Dermis blood vessel endothelial cell (primary cell): ENCODE results near the gene CTNNAL1. TPM values are rescaled to one million over a fixed set of nuclear protein-coding genes. Genes with fewer than 3 reads are reported as not detected.
"Not testable (repeated sequence)": the region's sequence is repeated elsewhere in the genome, so short reads cannot be mapped to it uniquely, and the experiment has no call there.

Source experiments
- DNase-seq: peaks from one replicate; pipeline ENCODE4 v3.0.0; 2010
- total RNA-seq: library from RNA; depleted of rRNA; stranded (reverse); fragments of >200 nt; gene quantifications from 2 replicates; pipeline ENCODE4 v1.2.3, GENCODE V29; 2014

Gene CTNNAL1
- total RNA-seq, 1 donor from 2014 or later, result 190 TPM

DNA sequence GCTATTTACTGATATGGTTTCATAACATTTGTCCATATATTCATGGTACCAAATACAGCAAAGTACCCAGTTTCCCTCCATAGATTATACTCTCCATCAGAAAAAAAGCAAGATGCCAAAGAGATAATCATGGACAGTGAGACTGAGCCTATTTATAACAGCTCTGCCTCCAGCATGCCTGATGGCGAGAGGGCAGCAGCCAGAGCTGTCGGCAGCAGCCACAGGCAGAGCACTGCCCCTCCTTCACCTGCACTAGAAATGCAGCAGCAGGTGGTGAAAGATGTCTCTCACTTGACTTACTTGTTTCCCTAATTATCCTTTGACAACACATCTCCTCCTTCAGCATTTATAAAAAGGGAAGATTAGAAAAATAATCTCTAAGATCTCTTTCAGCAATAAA is 32.4 kb downstream of the CTNNAL1 start:
- DNase-seq, result no peak

DNA sequence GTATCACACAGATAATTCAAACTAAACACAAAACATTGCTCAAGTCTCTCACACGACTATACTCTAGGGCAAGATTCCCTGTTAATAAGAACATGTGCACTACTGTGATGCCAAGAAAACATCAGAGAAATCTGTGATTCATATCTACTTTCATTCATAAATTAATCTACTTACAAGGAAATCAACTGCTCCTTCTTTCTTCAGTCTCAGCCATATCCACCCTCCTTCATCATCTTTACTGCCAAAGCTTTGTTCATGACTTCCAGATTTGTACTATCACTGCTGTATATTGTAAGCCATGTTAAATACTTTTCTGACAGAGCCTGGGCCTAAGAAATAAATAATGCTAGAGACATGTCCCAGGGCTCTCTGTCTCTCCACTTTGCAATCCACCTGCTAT is 35.1 kb downstream of the CTNNAL1 start:
- DNase-seq, result no peak

DNA sequence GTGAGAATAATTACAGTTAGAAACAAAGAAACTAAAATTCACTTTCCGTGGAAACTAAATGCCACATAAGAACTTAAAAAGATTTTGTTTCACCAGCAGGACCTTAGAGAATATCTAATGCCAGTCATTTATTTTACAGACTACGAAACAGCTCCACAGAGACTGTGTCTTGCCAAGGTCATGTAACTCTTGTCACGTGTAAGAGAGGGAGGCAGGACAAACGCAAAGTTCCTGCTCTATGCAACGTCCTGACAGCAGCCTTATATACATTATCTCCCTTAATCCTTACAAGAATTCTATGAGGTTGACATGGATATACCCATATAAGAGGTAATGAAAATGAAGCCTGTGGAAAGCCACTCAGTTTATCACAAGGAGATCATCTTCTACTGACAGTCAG is 39.4 kb downstream of the CTNNAL1 start:
- DNase-seq, result no peak

DNA sequence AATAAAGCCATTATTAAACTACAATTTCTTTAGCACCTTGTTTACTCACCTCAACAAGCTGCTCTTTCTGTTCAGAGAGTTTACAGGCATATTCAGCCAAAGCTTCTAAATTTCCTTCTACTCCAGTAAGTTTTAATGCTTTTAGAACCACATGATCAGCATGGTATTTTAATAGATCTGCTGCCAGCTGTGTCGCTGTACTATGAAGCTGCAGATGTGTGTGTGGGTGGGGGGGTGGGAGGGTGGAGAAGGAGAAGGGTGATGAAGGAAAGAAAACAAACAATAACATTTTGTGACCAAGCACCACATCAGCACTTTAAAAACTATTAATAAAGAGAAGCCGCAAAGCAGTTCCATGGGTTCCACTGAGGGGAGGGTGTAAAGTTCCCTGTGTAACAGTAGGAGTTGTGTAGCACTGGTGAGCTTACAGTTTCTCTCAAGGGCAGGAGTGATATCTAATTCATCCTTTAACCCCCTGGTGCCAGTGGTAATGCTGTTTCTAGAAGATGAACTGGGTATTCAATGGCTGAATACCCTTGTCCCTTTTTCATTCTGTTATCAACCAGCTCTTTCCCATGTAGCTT is 40.6 kb downstream of the CTNNAL1 start:
- no peak for DNase-seq

DNA sequence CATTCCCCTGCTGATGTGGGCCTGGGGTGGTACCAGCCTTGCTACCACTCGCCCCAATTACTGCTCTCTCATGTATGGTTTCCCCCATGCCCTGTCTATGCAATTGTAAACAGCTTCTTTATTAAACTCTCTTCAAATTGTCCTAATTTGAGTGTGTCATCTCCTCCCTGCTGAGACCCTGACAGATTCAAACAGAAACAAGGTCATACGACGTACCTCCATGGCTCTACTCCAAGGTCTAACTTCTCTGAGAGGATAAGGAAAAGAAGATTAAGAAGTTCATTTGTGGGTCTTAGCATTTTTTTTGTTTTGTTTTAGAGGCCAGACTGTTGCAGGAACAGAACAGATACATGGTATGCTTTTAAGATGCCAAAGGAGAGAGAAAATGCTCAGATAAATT is 41.1 kb downstream of the CTNNAL1 start:
- no peak for DNase-seq

DNA sequence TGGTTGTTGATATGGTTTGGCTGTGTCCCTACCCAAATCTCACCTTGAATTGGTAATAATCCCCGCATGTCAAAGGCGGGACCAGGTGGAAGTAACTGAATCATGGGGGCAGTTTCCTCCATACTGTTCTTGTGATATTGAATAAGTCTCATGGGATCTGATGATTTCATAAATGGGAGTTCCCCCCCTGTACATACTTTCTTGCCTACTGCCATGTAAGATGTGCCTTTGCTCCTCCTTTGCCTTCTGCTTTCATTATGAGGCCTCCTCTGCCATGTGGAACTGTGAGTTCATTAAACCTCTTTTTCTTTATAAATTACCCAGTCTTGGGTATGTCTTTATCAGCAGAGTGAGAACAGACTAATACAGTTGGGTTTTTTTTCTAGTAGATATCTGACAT is 41.9 kb downstream of the CTNNAL1 start:
- DNase-seq, result not testable (repeated sequence)

DNA sequence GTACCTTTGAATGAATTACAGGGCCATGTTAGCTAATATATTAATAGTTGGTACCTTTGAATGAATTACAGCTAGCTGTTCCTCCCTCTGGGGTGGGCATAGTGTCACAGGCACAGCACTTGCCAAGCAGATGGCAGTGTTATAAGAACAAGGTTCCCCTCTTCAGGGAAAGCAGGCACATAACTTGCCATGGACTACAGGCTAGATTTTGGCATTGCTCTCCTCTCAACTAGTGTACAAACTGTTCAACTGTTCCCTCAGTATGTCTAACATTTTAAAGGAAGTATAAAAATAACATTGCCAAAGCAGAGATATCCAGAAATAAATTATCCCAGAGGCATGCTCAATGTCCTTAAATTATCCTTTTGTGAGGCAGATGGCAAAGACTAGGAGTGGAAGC is 45.4 kb downstream of the CTNNAL1 start:
- no peak for DNase-seq

DNA sequence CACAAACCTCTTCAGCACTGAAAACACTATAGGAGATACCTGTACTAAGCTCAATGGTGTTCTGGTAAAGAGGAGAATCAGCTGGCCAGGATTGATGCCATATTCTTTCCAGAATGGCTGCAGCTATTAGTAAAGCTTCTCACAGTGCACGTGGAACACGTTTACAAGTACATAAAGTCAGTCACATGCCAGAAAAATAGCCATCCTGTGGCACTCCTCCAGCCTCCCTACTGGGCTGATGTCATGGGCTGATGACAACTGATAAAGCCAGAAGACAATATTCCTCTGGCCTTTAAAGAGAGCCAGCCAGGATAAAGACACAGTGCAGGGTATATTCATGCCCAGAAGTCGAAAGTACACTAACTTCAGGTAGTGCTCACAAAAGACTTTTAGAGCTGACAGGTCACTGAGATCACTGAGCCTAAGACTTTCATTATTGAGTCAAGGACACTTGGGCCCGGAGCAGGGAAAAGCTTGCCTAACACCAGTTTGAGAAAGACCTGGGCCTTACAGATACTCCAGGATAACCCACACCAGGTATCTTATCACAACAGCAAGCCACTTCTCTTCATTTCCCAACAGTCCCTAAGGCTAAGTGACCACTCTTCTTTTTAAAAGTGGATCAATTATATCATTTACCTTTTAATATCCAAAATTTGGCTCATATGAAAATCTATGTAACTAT is 49.7 kb downstream of the CTNNAL1 start:
- peak; percentile 27 for DNase-seq

DNA sequence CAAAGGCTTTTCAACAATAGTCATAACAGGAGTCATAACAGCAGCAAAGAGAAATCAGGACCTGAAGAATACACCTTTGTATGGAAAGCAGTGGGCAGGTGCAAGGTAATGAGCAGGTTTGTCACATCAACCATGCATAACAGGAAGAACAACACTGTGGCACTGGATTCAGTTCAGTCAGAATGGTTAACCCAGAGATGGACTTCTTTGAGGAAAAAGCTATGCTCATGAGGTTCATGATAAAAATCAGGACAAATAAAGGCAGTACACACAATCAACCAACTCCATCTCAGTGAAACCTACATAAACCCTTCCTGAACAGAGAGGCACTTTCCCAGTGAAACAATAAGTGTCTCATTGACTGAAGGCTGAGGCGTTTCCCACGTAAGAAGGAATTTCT is 52.1 kb downstream of the CTNNAL1 start:
- DNase-seq, result no peak

DNA sequence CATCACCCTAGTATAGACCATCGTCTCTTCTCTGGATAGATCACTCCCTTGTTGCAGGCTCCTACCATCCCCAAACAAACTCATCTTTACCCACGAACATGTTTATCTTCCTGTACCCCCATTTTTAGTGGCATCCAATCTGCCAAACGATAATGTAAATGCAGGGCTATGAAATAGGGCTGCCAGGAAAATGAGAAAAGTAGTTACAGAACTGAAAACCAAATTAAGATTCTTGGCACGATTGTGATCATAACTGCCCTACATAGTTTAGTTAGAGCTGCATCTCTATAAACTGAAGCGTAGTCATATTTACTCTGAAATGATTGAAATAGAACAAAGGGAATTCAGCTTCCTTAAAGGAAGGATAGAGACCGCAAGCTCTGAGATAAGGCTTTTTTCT is 53.0 kb downstream of the CTNNAL1 start:
- no peak for DNase-seq

DNA sequence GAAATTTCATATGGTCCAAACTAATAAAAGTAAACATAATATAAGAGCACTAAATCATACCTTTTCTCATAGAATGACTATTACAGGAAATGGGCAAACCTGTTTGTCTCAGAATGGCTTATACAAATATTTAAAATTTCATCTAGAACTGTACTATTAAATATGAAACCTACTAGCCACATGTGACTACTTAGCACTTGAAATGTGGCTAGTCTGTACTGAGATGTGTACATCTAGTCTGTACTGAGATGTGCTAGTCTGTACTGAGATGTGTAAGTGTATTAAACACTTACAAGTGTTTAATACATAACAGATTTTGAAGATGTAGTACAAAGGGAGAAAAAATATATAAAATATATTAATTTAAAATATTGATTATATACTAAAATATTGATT is 56.7 kb downstream of the CTNNAL1 start:
- no peak for DNase-seq

DNA sequence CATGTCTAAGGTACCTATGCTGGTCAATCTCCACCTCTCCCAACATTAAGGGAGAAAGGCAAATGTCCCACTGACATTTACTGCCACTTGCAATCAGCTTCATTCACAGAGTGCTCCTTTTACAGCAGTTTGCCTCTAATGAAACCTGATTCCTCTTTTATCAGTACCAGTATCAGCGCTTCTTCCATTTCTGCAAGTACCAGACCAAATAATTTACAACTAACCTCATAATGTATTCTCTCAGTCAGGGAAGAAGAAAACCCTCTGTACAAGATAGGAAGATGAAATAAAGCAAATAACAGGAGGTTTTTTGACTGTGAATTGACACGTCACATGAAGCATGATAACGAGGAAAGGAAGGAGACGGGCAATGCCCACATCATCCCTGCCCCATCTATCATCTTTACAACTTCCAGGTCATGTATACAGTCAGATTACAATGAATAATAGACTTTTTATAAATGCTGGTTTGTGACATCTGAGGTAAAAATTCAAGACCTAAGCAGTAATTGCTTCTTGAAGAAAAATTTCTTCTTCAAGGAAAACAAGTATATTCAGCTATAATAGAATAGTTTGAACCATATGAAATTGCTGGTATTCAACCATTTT is 57.2 kb downstream of the CTNNAL1 start:
- no peak for DNase-seq

DNA sequence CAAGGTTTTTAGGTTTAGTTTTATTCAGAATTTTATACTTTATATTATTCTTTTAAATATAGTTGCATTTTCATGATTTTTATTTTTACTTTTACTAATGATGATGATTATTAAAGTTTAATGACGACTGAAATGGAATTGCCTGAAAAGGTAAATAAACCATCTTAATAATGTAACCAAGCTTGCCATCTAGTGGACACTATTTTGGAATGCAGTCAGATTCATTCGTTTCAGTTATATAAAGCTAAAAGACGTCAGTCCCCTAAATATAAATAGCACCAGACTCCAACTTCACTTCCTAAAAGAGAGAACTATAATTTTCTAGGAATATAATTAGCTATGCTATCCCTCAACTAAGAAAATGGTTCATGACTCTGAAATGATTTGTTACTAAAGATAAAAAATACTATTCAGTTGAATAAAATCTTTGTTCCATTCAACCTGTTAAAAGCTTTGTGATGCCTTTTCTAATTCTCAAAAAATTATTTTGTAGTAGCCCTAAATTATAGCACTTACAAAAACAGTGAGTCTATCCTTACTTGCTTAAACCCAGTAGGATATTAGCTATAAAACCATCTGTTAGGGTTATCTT is 59.2 kb downstream of the CTNNAL1 start:
- peak; percentile 82 for DNase-seq

DNA sequence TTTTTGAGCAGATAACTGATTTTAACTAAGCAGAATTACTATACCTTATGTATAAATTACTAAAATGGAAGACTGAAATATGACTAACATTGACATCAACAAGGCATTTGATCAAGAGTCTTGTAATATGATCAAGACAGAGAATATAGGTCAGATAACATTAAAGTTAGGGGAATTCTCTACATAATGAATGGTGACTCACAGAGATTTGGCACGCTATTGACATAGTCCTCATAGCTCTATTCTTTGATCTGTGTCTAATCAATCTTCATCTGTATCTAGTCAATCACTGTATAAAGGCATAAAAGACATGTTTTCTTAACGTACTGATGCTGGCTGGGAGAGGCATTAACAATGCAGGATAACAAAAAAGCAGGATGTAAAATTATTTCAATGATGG is 61.7 kb downstream of the CTNNAL1 start:
- peak; percentile 62 for DNase-seq

DNA sequence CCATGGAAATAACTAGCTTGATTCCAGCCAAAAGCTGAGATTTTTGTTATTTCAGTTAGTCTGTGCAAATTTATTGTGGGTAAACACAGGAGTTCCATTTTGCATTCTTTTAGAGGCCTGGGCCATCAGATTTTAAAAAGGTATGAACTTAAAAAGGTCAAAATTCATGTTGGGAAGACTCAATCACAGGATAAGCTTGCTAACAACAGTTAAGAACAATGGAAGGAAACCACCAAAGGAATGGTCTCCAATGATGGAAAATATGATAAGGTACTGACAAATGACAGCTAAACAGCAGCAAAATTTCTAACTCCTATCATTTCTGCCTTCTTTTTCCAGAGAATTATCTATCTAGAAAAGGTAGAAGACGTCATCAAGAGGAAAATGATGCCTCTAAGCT is 63.1 kb downstream of the CTNNAL1 start:
- peak; percentile 86 for DNase-seq

DNA sequence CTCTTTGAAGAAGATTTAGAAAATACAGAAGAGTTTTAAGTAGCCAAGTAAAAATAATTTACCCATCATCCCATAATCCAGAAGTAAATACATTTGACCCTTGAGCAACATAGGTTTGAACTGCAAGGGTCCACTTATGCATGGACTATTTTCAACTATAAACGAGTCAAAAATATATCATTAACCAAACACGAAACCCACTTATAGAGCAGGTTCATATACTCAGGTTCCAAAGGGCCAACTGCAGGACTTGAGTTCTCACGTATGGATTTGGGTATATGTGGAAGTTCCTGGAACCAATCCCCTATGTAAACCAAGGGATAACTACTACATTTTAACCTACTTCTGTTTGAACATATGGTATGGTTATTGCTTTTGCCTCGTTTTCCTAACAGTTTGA is 73.3 kb downstream of the CTNNAL1 start:
- no peak for DNase-seq

DNA sequence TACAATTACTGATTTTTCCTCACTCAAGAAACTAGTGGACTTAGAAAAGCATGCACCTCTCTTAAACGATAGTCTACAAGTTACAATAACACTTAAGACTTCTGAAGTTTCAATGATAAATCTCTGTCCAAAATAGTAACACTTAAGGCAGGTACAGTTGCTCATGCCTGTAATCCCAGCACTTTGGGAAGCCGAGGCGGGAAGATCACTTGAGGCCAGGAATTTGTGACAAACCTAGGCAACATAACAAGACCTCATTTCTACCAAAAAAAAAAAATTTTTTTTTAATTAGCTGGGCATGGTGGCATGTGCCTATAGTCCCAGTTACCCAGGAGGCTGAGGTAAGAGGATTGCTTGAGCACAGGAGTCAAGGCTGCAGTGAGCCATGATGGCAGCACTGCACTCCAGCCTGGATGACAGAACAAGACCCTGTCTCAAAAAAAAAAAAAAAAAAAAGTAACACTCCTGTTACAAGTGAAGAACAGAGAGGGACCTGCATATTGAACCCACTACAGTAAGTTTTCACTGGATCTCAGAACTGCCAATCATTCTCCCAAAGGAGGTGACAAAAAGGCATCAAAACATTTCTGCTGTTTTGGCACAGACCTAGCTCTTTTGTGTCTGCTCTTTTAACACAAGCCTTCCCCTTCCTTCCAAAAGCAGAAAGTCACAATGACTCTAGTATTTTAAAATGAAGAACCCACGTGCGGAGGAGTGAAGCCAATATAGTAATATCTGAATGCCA is 75.6 kb downstream of the CTNNAL1 start:
- DNase-seq, result no peak

DNA sequence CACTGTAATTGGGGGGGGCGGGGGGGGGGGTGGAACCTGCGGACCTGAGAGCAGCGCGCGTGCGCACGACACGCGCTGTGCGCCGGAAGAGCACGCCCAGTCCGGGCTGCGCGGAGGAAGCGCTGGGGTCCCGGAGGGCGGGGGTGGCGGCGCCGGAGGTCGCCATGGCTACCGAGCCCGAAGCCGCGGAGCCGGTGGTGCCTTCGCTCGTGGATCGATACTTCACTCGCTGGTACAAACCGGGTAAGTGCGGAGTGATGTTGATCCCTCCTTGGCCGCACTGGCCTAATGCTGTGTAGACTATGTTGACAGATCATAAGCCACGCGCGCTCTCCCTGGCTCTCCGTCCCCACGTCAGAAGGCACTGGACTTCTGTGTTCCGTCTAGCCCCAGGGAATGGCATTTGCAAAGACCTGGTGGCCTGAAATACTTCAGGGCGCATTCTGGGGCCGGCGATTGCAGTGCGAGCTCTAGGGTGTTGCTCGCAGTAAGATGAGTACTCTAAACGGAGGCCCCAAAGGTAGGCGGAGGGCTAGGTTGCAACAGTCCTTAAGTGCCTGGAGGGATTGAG is 78.9 kb downstream of the CTNNAL1 start, which contains the start of gene ABITRAM:
Gene ABITRAM (plus strand): TSS at position 78 of the 571 bp plus-strand sequence. CDS start 87 bp downstream, at position 165.
- peak; percentile 90 for DNase-seq

DNA sequence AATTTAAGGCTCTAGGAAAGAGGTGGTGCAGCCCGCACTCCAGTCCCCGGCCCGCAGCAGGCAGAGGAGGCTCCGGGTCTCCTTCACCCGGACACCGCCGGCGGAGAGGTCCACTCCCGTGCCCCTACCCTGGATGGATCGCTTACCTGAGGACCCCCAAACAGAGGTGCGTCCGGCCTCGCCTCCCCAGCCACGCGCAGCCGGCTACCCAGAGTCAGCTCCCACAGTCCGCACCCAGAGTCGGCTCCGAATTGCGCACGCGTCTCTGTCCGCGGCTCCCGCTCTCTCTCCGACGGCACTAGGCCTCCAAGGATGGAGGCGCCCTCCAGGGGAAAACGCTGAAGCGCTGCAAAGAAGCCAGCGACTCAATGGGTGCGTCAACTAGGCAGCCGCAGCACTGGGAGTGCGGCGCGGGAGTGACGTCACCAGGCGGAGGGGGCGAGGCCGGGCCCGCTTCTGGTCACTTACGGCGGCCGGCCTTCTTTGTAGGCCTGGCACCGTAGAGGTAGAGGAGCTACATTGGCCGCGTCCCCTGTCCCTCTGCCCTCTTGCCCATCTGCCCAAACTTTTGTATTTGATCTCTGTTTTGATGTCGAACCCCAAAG is 79.5 kb downstream of the CTNNAL1 start, which contains the start of gene ELP1:
Gene ELP1 (minus strand): TSS at position 407 of the 605 bp plus-strand sequence. CDS start 2,978 bp downstream, outside the sequence.
- peak; percentile 97 for DNase-seq

DNA sequence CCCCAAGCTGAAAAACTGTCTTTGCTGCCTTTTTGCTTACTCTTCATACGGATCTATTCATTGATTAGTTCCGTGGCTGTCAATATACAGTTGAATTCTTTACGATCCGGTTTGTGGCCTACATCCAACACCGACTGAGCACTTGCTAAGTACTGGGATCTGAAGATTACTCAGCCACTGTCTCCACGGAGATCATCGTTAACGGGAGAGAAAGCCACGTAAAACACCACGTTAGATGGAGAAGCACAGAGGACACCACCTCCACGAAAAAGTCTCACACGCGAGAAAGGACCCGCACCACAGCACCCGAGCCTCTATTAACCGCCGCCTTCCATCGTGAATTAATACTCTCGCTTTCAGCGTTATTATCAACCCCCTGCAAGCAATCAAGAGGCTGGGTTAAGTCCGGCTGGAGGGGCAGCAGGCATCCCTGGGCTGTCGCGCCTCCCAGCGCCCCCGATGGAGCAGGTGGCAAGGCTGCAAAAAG is 80.0 kb downstream of the CTNNAL1 start:
- no peak for DNase-seq

DNA sequence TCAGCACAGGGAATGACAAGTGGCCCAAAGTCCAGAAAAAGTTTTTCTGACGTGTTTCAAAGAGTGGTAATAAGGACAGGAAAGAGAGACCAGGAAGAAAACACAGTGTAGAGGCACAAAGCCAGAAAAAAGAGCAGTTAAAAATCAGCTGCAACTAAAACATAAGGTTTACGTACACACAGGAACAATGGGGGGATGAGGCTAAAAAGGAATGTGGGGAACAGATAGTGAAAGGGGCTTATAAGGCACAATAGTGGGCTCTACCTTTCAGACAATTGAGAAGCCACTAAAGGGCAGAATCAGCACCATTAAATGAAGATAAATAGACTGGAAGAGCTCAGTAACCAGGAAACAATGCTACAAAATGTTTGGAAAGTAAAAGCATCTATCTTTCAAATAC is 84.9 kb downstream of the CTNNAL1 start:
- no peak for DNase-seq

DNA sequence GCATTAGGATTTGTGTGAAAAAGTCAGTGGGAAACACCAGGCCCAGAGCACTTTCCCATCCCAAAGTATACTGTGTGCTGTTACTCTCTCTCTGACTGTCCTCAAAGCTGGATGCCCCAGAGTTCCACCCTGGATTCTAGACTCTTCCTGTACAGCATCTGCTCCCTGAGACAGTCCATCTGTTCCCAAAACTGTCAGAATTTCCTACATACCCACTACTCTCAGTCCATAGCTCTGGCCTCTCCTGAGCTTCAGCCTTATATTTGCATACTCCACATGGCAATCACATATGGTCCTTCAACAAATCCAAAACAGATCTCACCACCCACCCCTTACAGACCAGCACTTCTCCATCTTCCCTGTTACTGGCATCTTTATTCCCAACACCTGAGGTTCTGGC is 88.8 kb downstream of the CTNNAL1 start:
- no peak for DNase-seq
